Chondrocyte (in vitro differentiated cells): ENCODE measurements around the gene LRRC30. TPM values are rescaled to one million over a fixed set of nuclear protein-coding genes. Genes with fewer than 3 reads are reported as not detected.

Experiments used
- DNase-seq: peaks from one replicate; pipeline ENCODE4 v3.0.0; 2021; ENCODE audit warnings: mixed read lengths, low spot score
- H3K27ac Mint-ChIP-seq: one replicate; pipeline ENCODE4 v1.8.0; 2021; ENCODE audit warnings: mild to moderate bottlenecking, moderate library complexity, mixed read lengths; ENCODE audit not compliant: unreplicated experiment
- H3K27me3 Mint-ChIP-seq: 2 replicates; pipeline ENCODE4 v1.8.0; 2021; ENCODE audit warnings: low read depth, mixed read lengths
- H3K36me3 Mint-ChIP-seq: 2 replicates; pipeline ENCODE4 v1.8.0; 2021; ENCODE audit warnings: low read depth, mixed read lengths
- H3K4me1 Mint-ChIP-seq: 2 replicates; pipeline ENCODE4 v1.8.0; 2021; ENCODE audit warnings: low read depth, mild to moderate bottlenecking, mixed read lengths
- H3K4me3 Mint-ChIP-seq: one replicate; pipeline ENCODE4 v1.8.0; 2021; ENCODE audit warnings: mild to moderate bottlenecking, moderate library complexity, mixed read lengths; ENCODE audit not compliant: unreplicated experiment
- H3K9me3 Mint-ChIP-seq: 2 replicates; pipeline ENCODE4 v1.8.0; 2021; ENCODE audit warnings: low read depth, mixed read lengths
- CTCF ChIP-seq: fragments of 200-600 bp; sonication (generic); IDR thresholded peaks from 2 replicates; pipeline ENCODE4 v1.5.0; 2021; ENCODE audit warnings: antibody characterized with exemption, mild to moderate bottlenecking, moderate library complexity
- total RNA-seq: library from RNA; stranded (reverse); gene quantifications from 3 replicates; pipeline ENCODE4 v1.2.1, GENCODE V29; 2021

LRRC30 gene
- total RNA-seq, 1 donor from 2014 or later = not detected

- Mint-ChIP-seq H3K27me3 (peaks cover 41% of the 10 kb centered on the region), H3K36me3 (no peaks in the 10 kb centered on the region), H3K4me1 (peaks cover 4% of the 10 kb centered on the region), H3K9me3 (no peaks in the 10 kb centered on the region), H3K4me3 (no peak overlapping the region), H3K27ac (no peak overlapping the region)
- TF ChIP-seq CTCF = no peak
- DNase-seq = no peak
These were observed 1.3 kb downstream of the LRRC30 start for GRCh38 chr18:7232218-7232617.

GRCh38 chr18:7233134-7233810 is 2.4 kb downstream of the LRRC30 start:
- no peak overlapping the region for H3K27ac Mint-ChIP-seq
- DNase-seq = no peak
- no peak for TF ChIP-seq CTCF
- peaks cover 45% of the 10 kb centered on the region for H3K27me3 Mint-ChIP-seq
- H3K4me3 Mint-ChIP-seq = no peak overlapping the region
- no peaks in the 10 kb centered on the region for H3K9me3 Mint-ChIP-seq
- H3K36me3 Mint-ChIP-seq = no peaks in the 10 kb centered on the region
- H3K4me1 Mint-ChIP-seq = peaks cover 4% of the 10 kb centered on the region

- no peak overlapping the region for H3K27ac Mint-ChIP-seq
- no peaks in the 10 kb centered on the region for H3K9me3 Mint-ChIP-seq
- peaks cover 4% of the 10 kb centered on the region for H3K4me1 Mint-ChIP-seq
- H3K4me3 Mint-ChIP-seq = no peak overlapping the region
- H3K36me3 Mint-ChIP-seq = no peaks in the 10 kb centered on the region
- DNase-seq = no peak
- TF ChIP-seq CTCF = no peak
- peaks cover 45% of the 10 kb centered on the region for H3K27me3 Mint-ChIP-seq
These were observed 3.2 kb downstream of the LRRC30 start for GRCh38 chr18:7234091-7234490.

GRCh38 chr18:7234956-7235355 is 4.1 kb downstream of the LRRC30 start:
- no peaks in the 10 kb centered on the region for H3K36me3 Mint-ChIP-seq
- no peak overlapping the region for H3K27ac Mint-ChIP-seq
- H3K27me3 Mint-ChIP-seq = peaks cover 45% of the 10 kb centered on the region
- H3K4me1 Mint-ChIP-seq = peaks cover 4% of the 10 kb centered on the region
- DNase-seq = no peak
- no peak for TF ChIP-seq CTCF
- no peak overlapping the region for H3K4me3 Mint-ChIP-seq
- H3K9me3 Mint-ChIP-seq = no peaks in the 10 kb centered on the region

- peaks cover 42% of the 10 kb centered on the region for H3K27me3 Mint-ChIP-seq
- H3K4me3 Mint-ChIP-seq = no peak overlapping the region
- no peak for TF ChIP-seq CTCF
- H3K36me3 Mint-ChIP-seq = no peaks in the 10 kb centered on the region
- H3K27ac Mint-ChIP-seq = no peak overlapping the region
- DNase-seq = no peak
- H3K9me3 Mint-ChIP-seq = no peaks in the 10 kb centered on the region
- peaks cover 4% of the 10 kb centered on the region for H3K4me1 Mint-ChIP-seq
These were observed 5.2 kb downstream of the LRRC30 start for GRCh38 chr18:7236072-7236471.
